PC-9 (cell line): ENCODE results near the gene RICTOR. TPM values are rescaled to one million over a fixed set of nuclear protein-coding genes. Genes with fewer than 3 reads are reported as not detected.

Experiments used
- BruUV-seq: library from RNA; stranded (reverse); fragments of 400-500 nt; replicated peaks from 2 replicates; lab custom pipeline; 2021; lab: Mats Ljungman, UMichigan
- CTCF ChIA-PET: fragments of 300-600 bp; sonication (Branson Sonifier 250); formaldehyde crosslinking; loops from one replicate; lab custom pipeline; 2022; ENCODE audit warnings: antibody characterized with exemption; lab: Charles Lee
- POLR2A ChIA-PET: fragments of 300-600 bp; sonication (Branson Sonifier 250); formaldehyde crosslinking; loops from one replicate; lab custom pipeline; 2022; ENCODE audit warnings: antibody characterized with exemption; ENCODE audit not compliant: unreplicated experiment; lab: Charles Lee
- DNase-seq, 2 experiments: peaks; one replicate each; pipeline versions ENCODE4 v3.0.0 to v3.0.0-alpha.2; 2015 to 2022; ENCODE audit warnings: mixed read lengths in 1 of 2
- H2AFZ ChIP-seq: fragments of 200-600 bp; sonication (generic); 2 replicates; pipeline ENCODE4 v1.8.1; 2017; ENCODE audit warnings: antibody characterized with exemption
- H3F3A ChIP-seq: fragments of 200-600 bp; sonication (generic); 2 replicates; pipeline ENCODE4 v1.8.1; 2017; ENCODE audit warnings: antibody characterized with exemption, mild to moderate bottlenecking, low read depth; ENCODE audit not compliant: insufficient read depth
- H3K27ac ChIP-seq: fragments of 200-600 bp; sonication (generic); 2 replicates; pipeline ENCODE4 v1.6.1; 2016; ENCODE audit warnings: mixed run types
- H3K27me3 ChIP-seq: fragments of 200-600 bp; sonication (generic); 2 replicates; pipeline ENCODE4 v1.6.1; 2016; ENCODE audit warnings: low read depth, mixed run types; ENCODE audit not compliant: insufficient read depth
- H3K36me3 ChIP-seq: fragments of 200-600 bp; sonication (generic); 2 replicates; pipeline ENCODE4 v1.6.1; 2016; ENCODE audit warnings: low read depth, mixed run types
- H3K4me1 ChIP-seq: fragments of 200-600 bp; sonication (generic); replicated peaks from 2 replicates; pipeline ENCODE4 v1.6.1; 2016; ENCODE audit warnings: mixed run types; ENCODE audit not compliant: insufficient read depth
- H3K4me2 ChIP-seq: fragments of 200-600 bp; sonication (generic); 2 replicates; pipeline ENCODE4 v1.6.1; 2017; ENCODE audit warnings: mixed run types
- H3K4me3 ChIP-seq: fragments of 200-600 bp; sonication (generic); 2 replicates; pipeline ENCODE4 v1.6.1; 2016; ENCODE audit warnings: mixed run types
- H3K79me2 ChIP-seq: fragments of 200-600 bp; sonication (generic); 2 replicates; pipeline ENCODE4 v1.6.1; 2017; ENCODE audit warnings: low read depth, mixed run types
- H3K9me2 ChIP-seq: fragments of 200-600 bp; sonication (generic); 2 replicates; pipeline ENCODE4 v1.8.1; 2017; ENCODE audit warnings: mild to moderate bottlenecking; ENCODE audit not compliant: insufficient read depth
- H3K9me3 ChIP-seq: fragments of 200-600 bp; sonication (generic); 2 replicates; pipeline ENCODE4 v1.8.1; 2016; ENCODE audit warnings: low read depth; ENCODE audit not compliant: insufficient read depth
- H4K20me1 ChIP-seq: fragments of 200-600 bp; sonication (generic); 2 replicates; pipeline ENCODE4 v1.8.1; 2017; ENCODE audit not compliant: insufficient read depth
- CTCF ChIP-seq: fragments of 200-600 bp; sonication (generic); conservative IDR thresholded peaks from 2 replicates; pipeline ENCODE4 v1.6.1; 2017; ENCODE audit warnings: mixed run types, antibody characterized with exemption, mild to moderate bottlenecking, moderate library complexity
- EZH2 ChIP-seq: fragments of 200-600 bp; sonication (generic); IDR thresholded peaks from 2 replicates; pipeline ENCODE4 v1.8.0; 2017; ENCODE audit warnings: antibody characterized with exemption, low read depth
- intact Hi-C: fragments of 100-400 bp; cut with micrococcal nuclease; formaldehyde crosslinking; loops from one replicate; pipeline ENCODE4 v1.10.0; 2022; ENCODE audit not compliant: unreplicated experiment
- total RNA-seq: library from RNA; stranded (reverse); gene quantifications from 2 replicates; pipeline ENCODE4 v1.2.3, GENCODE V29; 2021

The RICTOR gene
- total RNA-seq, 1 experiment from 2014 or later, result 103 TPM

GRCh38 chr5:39079147-39079546 lies 4.9 kb upstream of the RICTOR start:
- intact Hi-C loops, result loop anchor here (5.0 kb wide), 1 partner anchor 232 kb away; the partner anchor contains the start of gene OSMR
- Histone ChIP-seq H4K20me1 (no peaks in the 10 kb centered on the region), H3K4me3 (no peak overlapping the region), H3K79me2 (peaks cover 22% of the 10 kb centered on the region), H3K4me2 (no peak overlapping the region), H3K27ac (no peak overlapping the region), H3K9me3 (peaks cover 12% of the 10 kb centered on the region; the same call in 1 of the 2 replicates), H3K9me2 (0 out of 2 replicates have a peak, but pooled peaks cover 6% of the 10 kb centered on the region), H3F3A (peaks cover 27% of the 10 kb centered on the region), H2AFZ (no peak overlapping the region), H3K36me3 (no peaks in the 10 kb centered on the region), H3K27me3 (no peaks in the 10 kb centered on the region), H3K4me1 (peaks cover 25% of the 10 kb centered on the region)
- no peak for DNase-seq
- TF ChIP-seq EZH2 (no peak), CTCF (no peak)
- CTCF ChIA-PET, result no interaction called here
- no TSS peak for BruUV-seq
- POLR2A ChIA-PET, result no interaction called here

DNA sequence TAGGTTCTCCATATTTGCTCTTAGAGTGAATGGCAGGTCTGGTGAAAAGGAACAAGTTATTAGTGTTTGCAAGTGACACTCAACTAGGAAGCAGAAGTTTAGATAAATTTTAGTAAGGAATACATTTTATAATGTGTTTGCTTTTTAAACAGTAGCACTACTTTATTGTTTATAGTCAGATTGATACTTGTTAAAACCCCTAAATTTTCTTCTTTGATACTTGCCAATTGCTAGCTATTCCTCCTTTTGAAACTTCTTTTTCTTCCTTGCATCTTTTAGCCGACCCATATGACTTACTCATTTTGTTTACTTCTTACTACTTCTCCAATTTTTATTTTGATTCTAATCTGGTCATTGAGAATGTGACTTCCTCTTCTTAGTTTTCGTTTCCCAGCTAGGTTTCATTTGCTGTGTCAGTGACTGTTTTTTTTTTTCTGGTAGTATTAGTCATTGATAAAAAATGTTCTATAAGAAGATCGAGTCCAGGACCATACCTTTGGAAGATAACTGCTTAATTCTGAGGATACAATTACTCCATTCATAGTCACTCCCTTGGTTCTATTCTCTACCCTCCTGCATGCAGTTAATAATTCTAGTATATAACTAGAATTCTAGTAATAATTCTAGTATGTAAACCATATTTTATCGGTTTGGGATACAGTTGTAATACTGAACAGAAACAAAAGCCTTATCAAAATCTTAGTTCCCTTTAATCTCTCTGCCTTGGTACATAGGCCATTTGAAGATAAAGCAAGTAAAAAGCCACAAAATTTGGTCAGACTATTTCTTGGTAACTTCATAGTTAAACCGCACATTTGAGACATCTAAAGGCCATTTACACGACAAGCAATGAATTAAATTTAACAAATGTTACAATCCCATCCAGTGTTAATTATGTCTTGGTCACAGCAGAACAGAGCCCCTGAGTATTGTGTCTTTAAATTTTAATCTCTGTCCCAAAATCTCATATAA lies 2.8 kb upstream of the RICTOR start:
- intact Hi-C loops, result loop anchor here (1.0 to 5.0 kb wide), 6 partner anchors 16 to 230 kb away; partner anchors contain the start of genes FYB1 and OSMR
- H3F3A ChIP-seq, result peaks cover 41% of the 10 kb centered on the region
- TF ChIP-seq CTCF (no peak), EZH2 (no peak)
- CTCF ChIA-PET, result interaction anchor here (0.6 to 1.1 kb wide), 6 partner anchors 19 to 119 kb away, joined by 3 to 5 read pairs (median 4); no protein-coding TSS in a partner anchor
- H3K4me2 ChIP-seq, result peak overlapping the region; percentile 97
- H3K27me3 ChIP-seq, result no peaks in the 10 kb centered on the region
- POLR2A ChIA-PET, result interaction anchor here (0.5 to 0.8 kb wide), 9 partner anchors 61 to 1693 kb away, joined by 3 to 19 read pairs (median 3); partner anchors contain the start of gene FYB1
- H3K9me2 ChIP-seq, result no peaks in the 10 kb centered on the region
- H3K27ac ChIP-seq, result peak overlapping the region; percentile 96
- BruUV-seq, result no TSS peak
- peak overlapping the region; percentile 1; the same call in 1 of the 2 replicates for H2AFZ ChIP-seq
- peaks cover 41% of the 10 kb centered on the region for H3K79me2 ChIP-seq
- peaks cover 1% of the 10 kb centered on the region; the same call in 1 of the 2 replicates for H3K36me3 ChIP-seq
- 0 out of 2 replicates have a peak, but pooled peaks cover 6% of the 10 kb centered on the region for H3K9me3 ChIP-seq
- peak overlapping the region; percentile 93; the same call in 1 of the 2 replicates for H3K4me3 ChIP-seq
- H3K4me1 ChIP-seq, result peaks cover 33% of the 10 kb centered on the region
- no peaks in the 10 kb centered on the region for H4K20me1 ChIP-seq
- peak in 1 of 2 experiments; percentile 96 for DNase-seq
